IMR-90 (cell line): ENCODE data around the gene HMGCR. TPM values are rescaled to one million over a fixed set of nuclear protein-coding genes. Genes with fewer than 3 reads are reported as not detected.
A peak's percentile ranks its signal among the peaks of the same experiment; 100 is the strongest.

Source experiments
- ATAC-seq: fragments of 200-7000 bp; cut with Tn5 transposase; 2 replicates; pipeline ENCODE4 v1.9.1; 2020; ENCODE audit warnings: low read depth, mild to moderate bottlenecking, moderate library complexity
- BruUV-seq: library from RNA; stranded (reverse); fragments of 400-500 nt; replicated peaks from 2 replicates; lab custom pipeline; 2021; lab: Mats Ljungman, UMichigan
- CTCF ChIA-PET: fragments of 300-600 bp; formaldehyde crosslinking; extraction: SDS; loops from one replicate; lab custom pipeline; 2021; ENCODE audit warnings: antibody characterized with exemption; lab: Yijun Ruan, JAX
- POLR2A ChIA-PET: fragments of 300-600 bp; sonication (Branson Sonifier 250); formaldehyde crosslinking; loops from one replicate; lab custom pipeline; 2022; ENCODE audit warnings: antibody characterized with exemption; ENCODE audit not compliant: unreplicated experiment; lab: Charles Lee
- DNase-seq: peaks from one replicate; pipeline ENCODE4 v3.0.0; 2013
- H2AFZ ChIP-seq: replicated peaks from 2 replicates; pipeline ENCODE3; 2013; ENCODE audit warnings: low read length, mild to moderate bottlenecking; ENCODE audit not compliant: poor library complexity
- H2AK5ac ChIP-seq: 2 replicates; pipeline ENCODE4 v1.6.1; 2013; ENCODE audit warnings: low read depth, low read length, inconsistent platforms
- H2AK9ac ChIP-seq: replicated peaks from 2 replicates; pipeline ENCODE3; 2013; ENCODE audit warnings: mild to moderate bottlenecking, low read depth, low read length, moderate library complexity; ENCODE audit not compliant: poor library complexity
- H2BK120ac ChIP-seq: 2 replicates; pipeline ENCODE4 v1.6.1; 2013; ENCODE audit warnings: low read depth, low read length, inconsistent platforms
- H2BK15ac ChIP-seq: 3 replicates; pipeline ENCODE4 v1.6.1; 2013; ENCODE audit warnings: low read depth, low read length, inconsistent platforms
- H2BK20ac ChIP-seq: 2 replicates; pipeline ENCODE4 v1.6.1; 2013; ENCODE audit warnings: low read depth, mild to moderate bottlenecking, inconsistent platforms, low read length, moderate library complexity
- H2BK5ac ChIP-seq: 2 replicates; pipeline ENCODE4 v1.6.1; 2013; ENCODE audit warnings: mild to moderate bottlenecking, low read depth, low read length, inconsistent platforms; ENCODE audit not compliant: poor library complexity, severe bottlenecking
- H3K14ac ChIP-seq: replicated peaks from 2 replicates; pipeline ENCODE4 v1.6.1; 2013; ENCODE audit warnings: low read depth, low read length, inconsistent platforms
- H3K18ac ChIP-seq: 2 replicates; pipeline ENCODE4 v1.6.1; 2013; ENCODE audit warnings: low read depth, low read length, control low read depth
- H3K23ac ChIP-seq: 2 replicates; pipeline ENCODE4 v1.6.1; 2013; ENCODE audit warnings: low read depth, low read length, inconsistent platforms
- H3K27ac ChIP-seq: 2 replicates; pipeline ENCODE4 v1.5.1; 2013; ENCODE audit warnings: mild to moderate bottlenecking, control low read depth, low read length; ENCODE audit not compliant: insufficient read depth
- H3K27me3 ChIP-seq: 2 replicates; pipeline ENCODE4 v1.6.1; 2013; ENCODE audit warnings: low read length; ENCODE audit not compliant: control insufficient read depth, insufficient read depth
- H3K36me3 ChIP-seq: 2 replicates; pipeline ENCODE4 v1.6.1; 2013; ENCODE audit warnings: low read length, mixed read lengths; ENCODE audit not compliant: control insufficient read depth, insufficient read depth
- H3K4ac ChIP-seq: 2 replicates; pipeline ENCODE4 v1.6.1; 2013; ENCODE audit warnings: low read depth, low read length, inconsistent platforms
- H3K4me1 ChIP-seq: 2 replicates; pipeline ENCODE4 v1.6.1; 2013; ENCODE audit warnings: low read length, mixed read lengths; ENCODE audit not compliant: control insufficient read depth, insufficient read depth
- H3K4me2 ChIP-seq: 2 replicates; pipeline ENCODE4 v1.6.1; 2013; ENCODE audit warnings: low read depth, mild to moderate bottlenecking, control low read depth, low read length, moderate library complexity
- H3K4me3 ChIP-seq: 2 replicates; pipeline ENCODE4 v1.5.1; 2013; ENCODE audit warnings: low read depth, mild to moderate bottlenecking, control low read depth, low read length, moderate library complexity; ENCODE audit not compliant: insufficient read depth
- H3K56ac ChIP-seq: 2 replicates; pipeline ENCODE4 v1.6.1; 2013; ENCODE audit warnings: low read length, inconsistent platforms; ENCODE audit not compliant: insufficient read depth; ENCODE audit errors: extremely low read depth
- H3K79me1 ChIP-seq, 2 experiments: 2 replicates each; pipeline ENCODE4 v1.6.1; 2013; ENCODE audit warnings: low read length in 2 of 2, inconsistent platforms in 1 of 2, low read depth in 1 of 2
- H3K9ac ChIP-seq: 2 replicates; pipeline ENCODE4 v1.6.1; 2013; ENCODE audit warnings: low read depth, low read length, control low read depth
- H3K9me1 ChIP-seq: 2 replicates; pipeline ENCODE4 v1.6.1; 2013; ENCODE audit warnings: low read length, inconsistent platforms; ENCODE audit not compliant: insufficient read depth
- H3K9me3 ChIP-seq: 2 replicates; pipeline ENCODE4 v1.6.1; 2013; ENCODE audit warnings: low read length; ENCODE audit not compliant: control insufficient read depth, insufficient read depth
- H4K20me1 ChIP-seq: 2 replicates; pipeline ENCODE4 v1.6.1; 2013; ENCODE audit warnings: low read length, inconsistent platforms; ENCODE audit not compliant: insufficient read depth
- H4K5ac ChIP-seq: 2 replicates; pipeline ENCODE4 v1.6.1; 2013; ENCODE audit warnings: mild to moderate bottlenecking, low read depth, low read length, control low read depth
- H4K8ac ChIP-seq, 2 experiments: 2 replicates each; pipeline ENCODE4 v1.6.1; 2013; ENCODE audit warnings: low read depth in 2 of 2, low read length in 2 of 2, control low read depth in 1 of 2, inconsistent platforms in 1 of 2
- H4K91ac ChIP-seq: 2 replicates; pipeline ENCODE4 v1.6.1; 2013; ENCODE audit warnings: low read depth, low read length, inconsistent platforms; ENCODE audit not compliant: insufficient read depth
- CEBPB ChIP-seq: IDR thresholded peaks from 2 replicates; pipeline ENCODE4 v1.6.1; 2012; ENCODE audit warnings: low read depth, low read length, improper control_type of control experiment
- CHD1 ChIP-seq: IDR thresholded peaks from 2 replicates; pipeline ENCODE4 v1.6.1; 2012; ENCODE audit warnings: low read depth, low read length, improper control_type of control experiment
- ELK1 ChIP-seq: fragments of 150-350 bp; IDR thresholded peaks from 2 replicates; pipeline ENCODE4 v1.6.1; 2016; ENCODE audit warnings: low read depth, mild to moderate bottlenecking, low read length, moderate library complexity, borderline replicate concordance
- FOS ChIP-seq: fragments of 150-350 bp; IDR thresholded peaks from 2 replicates; pipeline ENCODE4 v1.6.1; 2016; ENCODE audit warnings: low read depth, low read length
- RCOR1 ChIP-seq: IDR thresholded peaks from 2 replicates; pipeline ENCODE4 v1.6.1; 2012; ENCODE audit warnings: mild to moderate bottlenecking, low read length, improper control_type of control experiment; ENCODE audit not compliant: insufficient replicate concordance
- SMC3 ChIP-seq: fragments of 150-350 bp; IDR thresholded peaks from 2 replicates; pipeline ENCODE4 v1.6.1; 2016; ENCODE audit warnings: low read depth, mild to moderate bottlenecking, antibody characterized with exemption, low read length, moderate library complexity
- USF2 ChIP-seq: fragments of 150-350 bp; IDR thresholded peaks from 2 replicates; pipeline ENCODE4 v1.6.1; 2017; ENCODE audit warnings: mild to moderate bottlenecking, antibody characterized with exemption, low read length, low read depth
- WGBS, 2 experiments: methylation state at CpG; one replicate each; pipeline versions ENCODE4 v1.1.5 to v1.1.7; 2013; ENCODE audit warnings: missing lambda C conversion rate in 2 of 2; ENCODE audit not compliant: insufficient read length in 1 of 2; ENCODE audit errors: extremely low coverage in 2 of 2; 5-methylcytosine and 5-hydroxymethylcytosine counted together
- dilution Hi-C: fragments of 300-500 bp; cut with HindIII; formaldehyde crosslinking; loops from one replicate; pipeline ENCODE4 v1.14.3; 2018; ENCODE audit warnings: low sequenced_read_pairs; ENCODE audit not compliant: unreplicated experiment
- in situ Hi-C: fragments of 300-500 bp; cut with MboI; formaldehyde crosslinking; loops from 3 replicates; pipeline ENCODE4 v1.14.3; 2019; ENCODE audit warnings: low sequenced_read_pairs, inconsistent platforms, mixed read lengths
- intact Hi-C: fragments of 100-400 bp; cut with micrococcal nuclease; formaldehyde crosslinking; loops from 2 replicates; pipeline ENCODE4 v1.10.0; 2022
- polyA plus RNA-seq, 3 experiments: library from polyadenylated mRNA; depleted of rRNA; stranded (reverse); fragments of >200 nt; gene quantifications; 2 replicates each; pipeline ENCODE4 v1.2.3, GENCODE V29; 2012; ENCODE audit warnings: low replicate concordance in 1 of 3
- total RNA-seq: library from RNA; depleted of rRNA; stranded (reverse); fragments of >200 nt; gene quantifications from 2 replicates; pipeline ENCODE4 v1.2.3, GENCODE V29; 2012

The HMGCR gene
- total and polyA plus RNA-seq, 2 of the 4 experiments (the other 2 are of a cell fraction), result 23.3 to 48.6 TPM

DNA sequence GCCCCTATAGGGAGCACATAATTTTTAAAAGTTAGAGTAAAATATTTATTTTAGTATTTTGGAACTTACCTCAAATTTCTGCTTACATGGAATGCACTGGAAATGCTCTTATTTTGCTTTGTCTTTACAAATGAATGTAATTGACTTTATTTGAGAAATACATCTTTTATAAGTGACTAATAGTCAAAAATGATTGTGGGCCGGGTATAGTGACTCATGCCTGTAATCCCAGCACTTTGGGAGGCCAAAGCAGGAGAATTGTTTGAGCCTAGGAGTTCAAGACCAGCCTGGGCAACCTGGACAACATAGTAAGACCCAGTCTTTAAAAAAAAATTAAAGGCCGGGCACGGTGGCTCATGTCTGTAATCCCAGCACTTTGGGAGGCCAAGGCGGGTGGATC, 5.8 kb downstream of the HMGCR start:
- Histone ChIP-seq H3K27me3 (no peaks in the 10 kb centered on the region), H3K27ac (no peak overlapping the region), H2AK5ac (no peak overlapping the region), H3K4ac (no peak overlapping the region), H3K4me1 (no peaks in the 10 kb centered on the region; the same call in 1 of the 2 replicates), H3K36me3 (peaks cover 6% of the 10 kb centered on the region), H4K8ac (no peak overlapping the region), H2BK15ac (no peak overlapping the region), H2BK5ac (no peak overlapping the region), H3K9me3 (no peaks in the 10 kb centered on the region), H3K9ac (no peak overlapping the region), H3K18ac (no peak overlapping the region), H4K20me1 (peaks cover 24% of the 10 kb centered on the region), H3K23ac (no peak overlapping the region), H3K56ac (no peak overlapping the region), H2AK9ac (no peak overlapping the region), H4K91ac (no peak overlapping the region), H2BK20ac (no peak overlapping the region), H2AFZ (no peak overlapping the region), H3K4me2 (no peak overlapping the region), H3K4me3 (no peak overlapping the region), H4K5ac (no peak overlapping the region), H3K9me1 (peaks cover 3% of the 10 kb centered on the region; the same call in 1 of the 2 replicates), H3K14ac (no peak overlapping the region), H3K79me1 (peaks cover 5 to 29% of the 10 kb centered on the region in 2 experiments; a peak in 3 of 4 replicates), H2BK120ac (no peak overlapping the region)
- in situ Hi-C loops (no loop called here), intact Hi-C loops (loop anchor here (10.0 kb wide), 1 partner anchor 242 kb away; no protein-coding TSS in a partner anchor), dilution Hi-C loops (no loop called here)
- no TSS peak for BruUV-seq
- TF ChIP-seq CEBPB, result no peak
- TF ChIP-seq FOS, result no peak
- TF ChIP-seq RCOR1, result no peak
- no peak for TF ChIP-seq CHD1
- TF ChIP-seq SMC3, result no peak
- TF ChIP-seq ELK1, result no peak
- no peak for TF ChIP-seq USF2
- ATAC-seq, result no peak
- peak; percentile 31 for DNase-seq
- WGBS, 2 experiments, result no CpG with 5 or more reads among the region's 4 CpGs
- ChIA-PET CTCF (no interaction called here), POLR2A (no interaction called here)
